Ovary (tissue), 3 donors: ENCODE results near the gene HRAS.

Experiments
- POLR2A ChIP-seq: fragments of 450-650 bp; IDR thresholded peaks from one replicate; pipeline ENCODE4 v1.6.1; 2017; ENCODE audit warnings: antibody characterized with exemption, mild to moderate bottlenecking, moderate library complexity
- TF ChIP-seq, protein P1 (sequence below), 3 donors: fragments of 450-650 bp in 2 of 3; fragments of 200-600 bp in 1 of 3; IDR thresholded peaks; one replicate each; pipeline versions ENCODE4 v1.5.1 to v1.8.0; 2016 to 2022; ENCODE audit warnings: antibody characterized with exemption in 3 of 3, mild to moderate bottlenecking in 1 of 3
- donor health status: DM: no; HTN: no; CAD: no.

DNA sequence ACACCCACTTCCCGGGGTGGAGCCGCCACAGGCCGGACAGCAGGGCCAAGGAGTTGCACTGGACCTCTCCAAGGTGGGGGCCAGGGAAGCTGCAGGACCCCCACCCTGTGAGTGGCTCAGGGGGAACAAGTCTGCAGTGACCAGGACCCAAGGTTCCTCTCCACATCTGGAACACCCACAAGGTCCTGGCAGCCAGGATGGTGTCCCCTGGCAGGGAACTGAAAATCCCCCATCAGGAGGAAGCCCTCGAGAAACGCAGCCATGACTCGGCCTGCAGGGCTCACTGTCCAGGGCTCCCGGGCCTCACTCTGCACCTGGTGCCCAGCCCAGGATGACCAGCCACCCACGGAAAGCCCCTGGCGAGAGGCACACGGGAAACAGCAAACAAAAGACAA is 39.8 kb downstream of the HRAS start:
- no peak for TF ChIP-seq POLR2A
- TF ChIP-seq, protein P1, sequence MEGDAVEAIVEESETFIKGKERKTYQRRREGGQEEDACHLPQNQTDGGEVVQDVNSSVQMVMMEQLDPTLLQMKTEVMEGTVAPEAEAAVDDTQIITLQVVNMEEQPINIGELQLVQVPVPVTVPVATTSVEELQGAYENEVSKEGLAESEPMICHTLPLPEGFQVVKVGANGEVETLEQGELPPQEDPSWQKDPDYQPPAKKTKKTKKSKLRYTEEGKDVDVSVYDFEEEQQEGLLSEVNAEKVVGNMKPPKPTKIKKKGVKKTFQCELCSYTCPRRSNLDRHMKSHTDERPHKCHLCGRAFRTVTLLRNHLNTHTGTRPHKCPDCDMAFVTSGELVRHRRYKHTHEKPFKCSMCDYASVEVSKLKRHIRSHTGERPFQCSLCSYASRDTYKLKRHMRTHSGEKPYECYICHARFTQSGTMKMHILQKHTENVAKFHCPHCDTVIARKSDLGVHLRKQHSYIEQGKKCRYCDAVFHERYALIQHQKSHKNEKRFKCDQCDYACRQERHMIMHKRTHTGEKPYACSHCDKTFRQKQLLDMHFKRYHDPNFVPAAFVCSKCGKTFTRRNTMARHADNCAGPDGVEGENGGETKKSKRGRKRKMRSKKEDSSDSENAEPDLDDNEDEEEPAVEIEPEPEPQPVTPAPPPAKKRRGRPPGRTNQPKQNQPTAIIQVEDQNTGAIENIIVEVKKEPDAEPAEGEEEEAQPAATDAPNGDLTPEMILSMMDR (IDR thresholded peaks at IDR 0.05), result no peak
